HEK293 (cell line): Measurements from ENCODE around the gene SOX5.

Source experiments
- CTCF ChIA-PET: fragments of 350-600 bp; formaldehyde crosslinking; extraction: SDS; loops from one replicate; lab custom pipeline; 2021; ENCODE audit warnings: antibody characterized with exemption; lab: Yijun Ruan, JAX
- POLR2A ChIA-PET: fragments of 300-600 bp; formaldehyde crosslinking; extraction: SDS; loops from one replicate; lab custom pipeline; 2020; ENCODE audit warnings: antibody characterized with exemption, inconsistent platforms; lab: Yijun Ruan, JAX
- H3K27ac ChIP-seq: fragments of 200-500 bp; sonication (Bioruptor generic); 2 replicates; pipeline ENCODE4 v1.5.1; 2014; ENCODE audit warnings: low read depth, low read length, control low read depth, inconsistent platforms; ENCODE audit errors: extremely low read depth
- H3K36me3 ChIP-seq, 2 experiments: fragments of 200-500 bp in 1 of 2; sonication (Bioruptor generic) in 1 of 2; 1 replicate in 1 of 2; 2 replicates in 1 of 2; pipeline ENCODE4 v1.5.1; 2014 to 2017; ENCODE audit warnings: inconsistent platforms in 2 of 2, low read length in 2 of 2; ENCODE audit not compliant: control insufficient read depth in 2 of 2, insufficient read depth in 1 of 2
- H3K4me1 ChIP-seq: fragments of 200-500 bp; sonication (Bioruptor generic); 2 replicates; pipeline ENCODE4 v1.5.1; 2014; ENCODE audit warnings: mild to moderate bottlenecking, low read length, inconsistent platforms; ENCODE audit not compliant: control insufficient read depth, insufficient read depth
- H3K4me3 ChIP-seq: 2 replicates; pipeline ENCODE4 v1.5.1; 2011; ENCODE audit warnings: low read depth, mild to moderate bottlenecking, control low read depth, low read length, moderate library complexity
- H3K9me3 ChIP-seq: fragments of 200-500 bp; sonication (Bioruptor generic); 2 replicates; pipeline ENCODE4 v1.5.1; 2014; ENCODE audit warnings: low read depth, low read length, inconsistent platforms; ENCODE audit not compliant: control insufficient read depth, insufficient read depth
- BCL11A ChIP-seq: fragments of 450-650 bp; formaldehyde crosslinking; IDR thresholded peaks from 2 replicates; pipeline ENCODE4 v1.5.1; 2016; ENCODE audit warnings: low read depth, missing biosample characterization, missing genetic modification characterization
- KLF7 ChIP-seq: fragments of 450-650 bp; formaldehyde crosslinking; IDR thresholded peaks from 2 replicates; pipeline ENCODE4 v1.5.1; 2016; ENCODE audit warnings: missing biosample characterization, missing genetic modification characterization, borderline replicate concordance
- OVOL3 ChIP-seq: fragments of 450-650 bp; formaldehyde crosslinking; IDR thresholded peaks from 2 replicates; pipeline ENCODE4 v1.5.1; 2016; ENCODE audit warnings: missing biosample characterization, missing genetic modification characterization
- SCRT2 ChIP-seq: fragments of 450-650 bp; formaldehyde crosslinking; IDR thresholded peaks from 2 replicates; pipeline ENCODE4 v1.5.1; 2016; ENCODE audit warnings: missing biosample characterization, missing genetic modification characterization
- ZBTB7A ChIP-seq: fragments of 450-650 bp; formaldehyde crosslinking; IDR thresholded peaks from 2 replicates; pipeline ENCODE4 v1.5.1; 2016; ENCODE audit warnings: low read depth, missing biosample characterization, missing genetic modification characterization
- ZFHX2 ChIP-seq: fragments of 450-650 bp; formaldehyde crosslinking; conservative IDR thresholded peaks from 2 replicates; pipeline ENCODE4 v1.5.1; 2016; ENCODE audit warnings: missing biosample characterization, missing genetic modification characterization
- ZFP3 ChIP-seq: fragments of 450-650 bp; formaldehyde crosslinking; IDR thresholded peaks from 2 replicates; pipeline ENCODE4 v1.5.1; 2016; ENCODE audit warnings: low read depth, missing biosample characterization, missing genetic modification characterization
- ZNF133 ChIP-seq: fragments of 450-650 bp; formaldehyde crosslinking; IDR thresholded peaks from 2 replicates; pipeline ENCODE4 v1.5.1; 2016; ENCODE audit warnings: missing biosample characterization, missing genetic modification characterization
- ZNF148 ChIP-seq: fragments of 450-650 bp; formaldehyde crosslinking; IDR thresholded peaks from 2 replicates; pipeline ENCODE4 v1.5.0; 2017; ENCODE audit warnings: missing biosample characterization, missing genetic modification characterization, borderline replicate concordance
- ZNF239 ChIP-seq: fragments of 450-650 bp; formaldehyde crosslinking; IDR thresholded peaks from 2 replicates; pipeline ENCODE4 v1.5.1; 2016; ENCODE audit warnings: missing biosample characterization, missing genetic modification characterization
- ZNF274 ChIP-seq, 2 experiments: fragments of 200-500 bp in 1 of 2; fragments of 450-650 bp in 1 of 2; sonication (Bioruptor generic) in 1 of 2; formaldehyde crosslinking in 1 of 2; IDR thresholded peaks; 2 replicates each; pipeline versions ENCODE4 v1.5.1 to v1.6.1; 2014 to 2016; ENCODE audit warnings: borderline replicate concordance in 1 of 2, inconsistent platforms in 1 of 2, low read length in 1 of 2, missing biosample characterization in 1 of 2, missing genetic modification characterization in 1 of 2
- ZNF37A ChIP-seq: fragments of 450-650 bp; IDR thresholded peaks from 2 replicates; pipeline ENCODE4 v1.5.1; 2018; ENCODE audit warnings: missing biosample characterization, missing genetic modification characterization
- ZNF48 ChIP-seq: fragments of 450-650 bp; formaldehyde crosslinking; IDR thresholded peaks from 2 replicates; pipeline ENCODE4 v1.5.1; 2016; ENCODE audit warnings: missing biosample characterization, missing genetic modification characterization
- ZNF501 ChIP-seq: fragments of 450-650 bp; formaldehyde crosslinking; IDR thresholded peaks from 2 replicates; pipeline ENCODE4 v1.5.1; 2016; ENCODE audit warnings: missing biosample characterization, missing genetic modification characterization
- ZNF514 ChIP-seq: fragments of 450-650 bp; formaldehyde crosslinking; IDR thresholded peaks from 2 replicates; pipeline ENCODE4 v1.5.1; 2016; ENCODE audit warnings: missing biosample characterization, missing genetic modification characterization
- ZNF549 ChIP-seq: fragments of 450-650 bp; IDR thresholded peaks from 2 replicates; pipeline ENCODE4 v1.5.1; 2018; ENCODE audit warnings: missing biosample characterization, missing genetic modification characterization, mild to moderate bottlenecking, inconsistent platforms, moderate library complexity
- ZNF621 ChIP-seq: fragments of 450-650 bp; formaldehyde crosslinking; IDR thresholded peaks from 2 replicates; pipeline ENCODE4 v1.5.1; 2017; ENCODE audit warnings: missing biosample characterization, missing genetic modification characterization
- ZNF654 ChIP-seq: fragments of 450-650 bp; formaldehyde crosslinking; IDR thresholded peaks from 2 replicates; pipeline ENCODE4 v1.5.1; 2016; ENCODE audit warnings: low read depth, missing biosample characterization, missing genetic modification characterization
- ZNF837 ChIP-seq: fragments of 450-650 bp; formaldehyde crosslinking; IDR thresholded peaks from 2 replicates; pipeline ENCODE4 v1.5.1; 2016; ENCODE audit warnings: missing biosample characterization, missing genetic modification characterization
- TF ChIP-seq, protein P1 (sequence below): fragments of 450-650 bp; formaldehyde crosslinking; IDR thresholded peaks from 2 replicates; pipeline ENCODE4 v1.5.1; 2016; ENCODE audit warnings: missing biosample characterization, missing genetic modification characterization
- TF ChIP-seq, protein P2 (sequence below): fragments of 450-650 bp; formaldehyde crosslinking; conservative IDR thresholded peaks from 2 replicates; pipeline ENCODE4 v1.5.1; 2016; ENCODE audit warnings: low read depth, missing biosample characterization, missing genetic modification characterization
- TF ChIP-seq, protein P3 (sequence below): sonication (generic); formaldehyde crosslinking; IDR thresholded peaks from 2 replicates; pipeline ENCODE4 v1.8.1; 2022; ENCODE audit warnings: mild to moderate bottlenecking, moderate library complexity, missing genetic modification reagents

Gene SOX5

GRCh38 chr12:23750923-23751322 lies 198.5 kb downstream of the SOX5 start:
- no peak overlapping the region for H3K27ac ChIP-seq
- no peaks in the 10 kb centered on the region for H3K9me3 ChIP-seq
- H3K4me3 ChIP-seq = no peak overlapping the region
- no peaks in the 10 kb centered on the region for H3K4me1 ChIP-seq
- no peak for TF ChIP-seq ZNF514 (tag by site-specific recombination)
- TF ChIP-seq ZNF837 (tag by site-specific recombination) = no peak
- TF ChIP-seq ZNF501 (tag by site-specific recombination) = no peak
- CTCF ChIA-PET = no interaction called here
- H3K36me3 ChIP-seq = no peaks in the 10 kb centered on the region
- POLR2A ChIA-PET = no interaction called here

- Histone ChIP-seq H3K4me1 (no peaks in the 10 kb centered on the region), H3K36me3 (no peaks in the 10 kb centered on the region), H3K27ac (no peak overlapping the region), H3K9me3 (no peaks in the 10 kb centered on the region), H3K4me3 (no peak overlapping the region)
- CTCF ChIA-PET = no interaction called here
- POLR2A ChIA-PET = no interaction called here
- TF ChIP-seq ZNF133 (tag by site-specific recombination) (no peak), ZNF549 (no peak), OVOL3 (tag by site-specific recombination) (no peak), ZFHX2 (no peak), ZNF274 (IDR thresholded peaks at IDR 0.05; ENCODE audit: low read length) (no peak), ZNF274 (tag by site-specific recombination; IDR thresholded peaks at IDR 0.05; ENCODE audit: borderline replicate concordance) (no peak), SCRT2 (tag by site-specific recombination) (no peak), KLF7 (tag by site-specific recombination) (no peak), ZNF48 (no peak), ZBTB7A (tag by site-specific recombination) (no peak), ZNF148 (tag by site-specific recombination) (no peak), ZFP3 (no peak), ZNF37A (tag by site-specific recombination) (no peak), ZNF654 (no peak), ZNF621 (tag by site-specific recombination) (no peak), ZNF239 (tag by site-specific recombination) (no peak), BCL11A (no peak)
- TF ChIP-seq, protein P1, sequence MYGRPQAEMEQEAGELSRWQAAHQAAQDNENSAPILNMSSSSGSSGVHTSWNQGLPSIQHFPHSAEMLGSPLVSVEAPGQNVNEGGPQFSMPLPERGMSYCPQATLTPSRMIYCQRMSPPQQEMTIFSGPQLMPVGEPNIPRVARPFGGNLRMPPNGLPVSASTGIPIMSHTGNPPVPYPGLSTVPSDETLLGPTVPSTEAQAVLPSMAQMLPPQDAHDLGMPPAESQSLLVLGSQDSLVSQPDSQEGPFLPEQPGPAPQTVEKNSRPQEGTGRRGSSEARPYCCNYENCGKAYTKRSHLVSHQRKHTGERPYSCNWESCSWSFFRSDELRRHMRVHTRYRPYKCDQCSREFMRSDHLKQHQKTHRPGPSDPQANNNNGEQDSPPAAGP (tag by site-specific recombination) = no peak
- TF ChIP-seq, protein P2, sequence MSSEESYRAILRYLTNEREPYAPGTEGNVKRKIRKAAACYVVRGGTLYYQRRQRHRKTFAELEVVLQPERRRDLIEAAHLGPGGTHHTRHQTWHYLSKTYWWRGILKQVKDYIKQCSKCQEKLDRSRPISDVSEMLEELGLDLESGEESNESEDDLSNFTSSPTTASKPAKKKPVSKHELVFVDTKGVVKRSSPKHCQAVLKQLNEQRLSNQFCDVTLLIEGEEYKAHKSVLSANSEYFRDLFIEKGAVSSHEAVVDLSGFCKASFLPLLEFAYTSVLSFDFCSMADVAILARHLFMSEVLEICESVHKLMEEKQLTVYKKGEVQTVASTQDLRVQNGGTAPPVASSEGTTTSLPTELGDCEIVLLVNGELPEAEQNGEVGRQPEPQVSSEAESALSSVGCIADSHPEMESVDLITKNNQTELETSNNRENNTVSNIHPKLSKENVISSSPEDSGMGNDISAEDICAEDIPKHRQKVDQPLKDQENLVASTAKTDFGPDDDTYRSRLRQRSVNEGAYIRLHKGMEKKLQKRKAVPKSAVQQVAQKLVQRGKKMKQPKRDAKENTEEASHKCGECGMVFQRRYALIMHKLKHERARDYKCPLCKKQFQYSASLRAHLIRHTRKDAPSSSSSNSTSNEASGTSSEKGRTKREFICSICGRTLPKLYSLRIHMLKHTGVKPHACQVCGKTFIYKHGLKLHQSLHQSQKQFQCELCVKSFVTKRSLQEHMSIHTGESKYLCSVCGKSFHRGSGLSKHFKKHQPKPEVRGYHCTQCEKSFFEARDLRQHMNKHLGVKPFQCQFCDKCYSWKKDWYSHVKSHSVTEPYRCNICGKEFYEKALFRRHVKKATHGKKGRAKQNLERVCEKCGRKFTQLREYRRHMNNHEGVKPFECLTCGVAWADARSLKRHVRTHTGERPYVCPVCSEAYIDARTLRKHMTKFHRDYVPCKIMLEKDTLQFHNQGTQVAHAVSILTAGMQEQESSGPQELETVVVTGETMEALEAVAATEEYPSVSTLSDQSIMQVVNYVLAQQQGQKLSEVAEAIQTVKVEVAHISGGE (tag by site-specific recombination) = no peak
- TF ChIP-seq, protein P3, sequence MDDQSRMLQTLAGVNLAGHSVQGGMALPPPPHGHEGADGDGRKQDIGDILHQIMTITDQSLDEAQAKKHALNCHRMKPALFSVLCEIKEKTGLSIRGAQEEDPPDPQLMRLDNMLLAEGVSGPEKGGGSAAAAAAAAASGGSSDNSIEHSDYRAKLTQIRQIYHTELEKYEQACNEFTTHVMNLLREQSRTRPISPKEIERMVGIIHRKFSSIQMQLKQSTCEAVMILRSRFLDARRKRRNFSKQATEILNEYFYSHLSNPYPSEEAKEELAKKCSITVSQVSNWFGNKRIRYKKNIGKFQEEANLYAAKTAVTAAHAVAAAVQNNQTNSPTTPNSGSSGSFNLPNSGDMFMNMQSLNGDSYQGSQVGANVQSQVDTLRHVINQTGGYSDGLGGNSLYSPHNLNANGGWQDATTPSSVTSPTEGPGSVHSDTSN (CRISPR knock-in tag) = no peak
These were observed 204.8 kb downstream of the SOX5 start for GRCh38 chr12:23744696-23745095.
